ENCODE results near the gene PDSS2.

DNA sequence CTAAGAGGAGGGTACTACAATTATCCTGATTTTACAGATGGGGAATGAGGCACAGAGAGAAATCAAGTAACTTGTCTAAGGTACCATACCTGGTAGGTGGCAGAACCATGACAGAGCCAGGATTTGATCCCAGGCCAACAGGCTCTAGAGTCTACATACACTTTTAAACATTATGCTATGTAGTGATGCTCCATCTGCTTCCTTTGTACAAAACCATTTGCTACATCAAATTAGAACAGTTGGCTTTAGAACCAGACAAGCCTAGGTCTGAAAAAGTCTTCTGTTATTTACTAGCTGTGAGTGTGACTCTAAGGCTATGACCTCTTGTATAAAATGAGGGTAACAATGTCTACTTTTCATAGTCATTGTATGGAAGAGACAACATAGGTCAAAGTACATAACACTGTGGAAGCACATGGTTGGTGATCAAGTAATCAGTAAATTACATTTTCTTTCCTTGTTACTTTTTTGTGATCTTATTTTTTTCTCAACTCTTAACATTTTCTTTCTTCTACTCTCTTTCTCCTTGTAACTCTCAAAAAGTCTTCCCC, 122.1 kb downstream of the PDSS2 start:
- no peak for TF ChIP-seq POLR2AphosphoS5 (IDR thresholded peaks at IDR 0.05; ENCODE audit: low read depth, low read length)
- TF ChIP-seq RAD21 (IDR thresholded peaks at IDR 0.05; ENCODE audit: low read length), result no peak
- no peak for TF ChIP-seq CTCF (IDR thresholded peaks at IDR 0.05)
